RPMI7951 (cell line): ENCODE results near the gene UCK2. TPM values are rescaled to one million over a fixed set of nuclear protein-coding genes. Genes with fewer than 3 reads are reported as not detected.

Experiments used
- DNase-seq: peaks from one replicate; pipeline ENCODE4 v3.0.0-alpha.2; 2012; ENCODE audit warnings: low read depth
- total RNA-seq: library from RNA; depleted of rRNA; stranded (reverse); fragments of >200 nt; shearing (Covaris generic); gene quantifications from 2 replicates; pipeline ENCODE4 v1.2.3, GENCODE V29; 2014

The UCK2 gene
- total RNA-seq, 1 experiment from 2014 or later = 106 TPM

GRCh38 chr1:165879946-165880345, 52.5 kb downstream of the UCK2 start:
- no peak for DNase-seq

- no peak for DNase-seq
Observed at GRCh38 chr1:165880993-165881392, 53.6 kb downstream of the UCK2 start.

GRCh38 chr1:165882168-165882837, 54.9 kb downstream of the UCK2 start:
- DNase-seq = no peak

GRCh38 chr1:165883056-165883455, 55.6 kb downstream of the UCK2 start:
- peak; percentile 48 for DNase-seq

GRCh38 chr1:165884009-165884689, 56.7 kb downstream of the UCK2 start:
- no peak for DNase-seq

GRCh38 chr1:165884690-165885304, 57.4 kb downstream of the UCK2 start:
- DNase-seq = no peak

- no peak for DNase-seq
Observed at GRCh38 chr1:165885305-165885694, 57.9 kb downstream of the UCK2 start.

- no peak for DNase-seq
Observed at GRCh38 chr1:165886193-165886592, 58.8 kb downstream of the UCK2 start.

GRCh38 chr1:165886983-165887382, 59.6 kb downstream of the UCK2 start:
- DNase-seq = no peak

GRCh38 chr1:165887877-165888551, 60.6 kb downstream of the UCK2 start:
- no peak for DNase-seq

- no peak for DNase-seq
Observed at GRCh38 chr1:165888552-165888920, 61.1 kb downstream of the UCK2 start.

GRCh38 chr1:165890684-165891083, 63.3 kb downstream of the UCK2 start:
- DNase-seq = no peak

GRCh38 chr1:165891111-165891860, 63.9 kb downstream of the UCK2 start:
- no peak for DNase-seq

- DNase-seq = no peak
Observed at GRCh38 chr1:165892935-165893334, 65.5 kb downstream of the UCK2 start.

GRCh38 chr1:165893507-165893906, 66.1 kb downstream of the UCK2 start:
- DNase-seq = no peak

GRCh38 chr1:165894591-165894990, 67.2 kb downstream of the UCK2 start:
- DNase-seq = peak; percentile 58

GRCh38 chr1:165895451-165895871, 68.0 kb downstream of the UCK2 start:
- peak; percentile 92 for DNase-seq

- peak; percentile 95 for DNase-seq
Observed at GRCh38 chr1:165896277-165896676, 68.9 kb downstream of the UCK2 start.

- DNase-seq = peak; percentile 54
Observed at GRCh38 chr1:165897326-165898303, 70.2 kb downstream of the UCK2 start.

GRCh38 chr1:165898837-165899236, 71.4 kb downstream of the UCK2 start:
- peak; percentile 98 for DNase-seq
